ENCODE data around the gene ZNF419. TPM values are rescaled to one million over a fixed set of nuclear protein-coding genes. Genes with fewer than 3 reads are reported as not detected.

The ZNF419 gene
- total and polyA plus RNA-seq, 9 of the 15 experiments (the other 6 are each of a cell fraction or from before 2014, with no cell fraction given), result 0.07 to 5.4 (median 1.5) TPM

GRCh38 chr19:57512845-57513244 lies 25.3 kb downstream of the ZNF419 start:
- H3K4me1 ChIP-seq (replicated peaks in 1 of 2; ENCODE audit: control insufficient read depth in 2 of 2, insufficient read depth in 2 of 2, low read length in 2 of 2), result no peaks in the 10 kb centered on the region
- H3K4me3 ChIP-seq, result no peak overlapping the region
- no TSS peak for BruUV-seq (replicated peaks)
- DNase-seq (ENCODE audit: extremely low read depth in 1 of 4, low spot score in 3 of 4) (no peak), ATAC-seq (no peak), FAIRE-seq (no peak)
- H3K27me3 ChIP-seq (ENCODE audit: control insufficient read depth in 2 of 2, insufficient read depth in 2 of 2, low read length in 2 of 2), result no peaks in the 10 kb centered on the region
- TF ChIP-seq IRF1 (CRISPR knock-in tag; IDR thresholded peaks at IDR 0.05; ENCODE audit: borderline replicate concordance) (no peak), GATA2 (CRISPR knock-in tag; IDR thresholded peaks at IDR 0.05) (no peak), ZC3H8 (IDR thresholded peaks at IDR 0.05) (no peak), SIRT6 (IDR thresholded peaks at IDR 0.05; ENCODE audit: low read depth, low read length) (no peak), ZBTB40 (IDR thresholded peaks at IDR 0.05) (no peak), ZBTB40 (CRISPR knock-in tag; IDR thresholded peaks at IDR 0.05) (no peak), MBD2 (IDR thresholded peaks at IDR 0.05; ENCODE audit: borderline replicate concordance, low read depth) (no peak), SMARCA5 (IDR thresholded peaks at IDR 0.05) (no peak), MIER1 (IDR thresholded peaks at IDR 0.05; ENCODE audit: low read depth) (no peak), E2F5 (CRISPR knock-in tag; IDR thresholded peaks at IDR 0.05) (no peak)
- no peak overlapping the region for H2AFZ ChIP-seq (ENCODE audit: low read depth, low read length)
- H3K4me2 ChIP-seq (ENCODE audit: insufficient read depth, low read length), result no peak overlapping the region
- 0% methylated on average over 6 of the region's 6 CpGs for WGBS (ENCODE audit: insufficient coverage, low coverage, missing lambda C conversion rate)
- H3K79me2 ChIP-seq (ENCODE audit: control insufficient read depth, insufficient read depth, low read length), result no peaks in the 10 kb centered on the region
- no peak overlapping the region for H3K27ac ChIP-seq (ENCODE audit: extremely low read depth, low read depth, low read length)
- no peaks in the 10 kb centered on the region for H3K9me1 ChIP-seq (ENCODE audit: control insufficient read depth, insufficient read depth, low read length)
- ChIA-PET POLR2A (no interaction called here), CTCF (ENCODE audit: low intra/inter-chr PET ratio) (no interaction called here)
- H3K36me3 ChIP-seq (ENCODE audit: control insufficient read depth, insufficient read depth, low read length), result no peaks in the 10 kb centered on the region
- in situ Hi-C loops (cut with MboI) (no loop called here), intact Hi-C loops (cut with micrococcal nuclease) (no loop called here)
- H3K9me3 ChIP-seq (replicated peaks; ENCODE audit: control insufficient read depth, insufficient read depth, low read depth, low read length), result no peaks in the 10 kb centered on the region; the same call in 1 of the 2 replicates
- no peak overlapping the region for H3K9ac ChIP-seq (ENCODE audit: insufficient read depth in 1 of 2, low read depth in 2 of 2, low read length in 2 of 2)
- no peaks in the 10 kb centered on the region for H4K20me1 ChIP-seq (replicated peaks; ENCODE audit: control insufficient read depth, insufficient read depth, low read length)

Data from K562 (cell line).